ENCODE measurements around the gene ZNRD2. TPM values are rescaled to one million over a fixed set of nuclear protein-coding genes. Genes with fewer than 3 reads are reported as not detected.

The ZNRD2 gene
- total RNA-seq, 2 experiments from 2014 or later: 38.7 to 39.9 TPM

DNA sequence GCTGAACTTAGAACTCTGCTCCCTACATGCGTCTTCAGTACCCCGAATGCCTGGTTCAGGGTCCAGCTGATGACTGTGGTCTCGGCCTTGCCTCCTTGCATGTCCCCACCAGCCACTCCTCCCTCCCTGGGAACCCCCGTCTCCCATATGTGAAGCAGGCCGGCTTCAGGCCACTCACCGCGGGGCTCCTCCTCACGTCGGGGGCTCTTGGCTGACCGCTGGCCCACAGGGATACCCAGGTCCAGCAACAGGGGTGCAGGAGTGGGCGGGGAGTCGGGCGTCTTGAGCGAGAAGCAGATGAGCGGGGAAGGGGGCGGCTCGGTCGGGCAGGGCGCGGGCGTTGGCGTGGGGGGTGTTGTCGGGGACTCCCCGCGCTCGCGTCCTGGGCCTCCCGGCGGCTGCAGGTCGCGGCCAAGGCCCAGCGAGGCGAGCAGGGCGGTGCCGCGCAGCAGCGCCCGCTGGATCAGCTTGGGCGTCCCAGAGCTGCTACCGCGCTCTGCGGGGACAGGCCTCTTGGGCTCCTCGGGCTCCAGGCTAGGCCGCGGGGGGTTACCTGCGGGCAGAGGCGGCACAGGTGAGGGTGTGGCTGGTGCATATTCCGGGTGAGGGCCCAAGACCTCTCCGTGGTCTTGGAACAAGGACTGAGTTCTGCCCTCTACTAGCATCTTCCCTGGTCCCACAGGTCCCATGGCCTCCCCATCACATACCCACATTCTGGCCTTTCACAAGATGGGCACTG lies 29.1 kb downstream of the ZNRD2 start:
- Mint-ChIP-seq H3K27ac (no peak overlapping the region), H3K9me3 (no peaks in the 10 kb centered on the region), H3K4me1 (ENCODE audit: low read depth) (peaks cover 10% of the 10 kb centered on the region), H3K36me3 (ENCODE audit: low read depth) (peaks cover 48% of the 10 kb centered on the region), H3K4me3 (no peak overlapping the region), H3K27me3 (no peaks in the 10 kb centered on the region)
- H3K27me3 ChIP-seq (ENCODE audit: control insufficient read depth in 1 of 2, insufficient read depth in 2 of 2, low read length in 2 of 2): no peaks in the 10 kb centered on the region
- H3K36me3 ChIP-seq (ENCODE audit: insufficient read depth, low read length): peaks cover 43% of the 10 kb centered on the region
- peaks cover 16% of the 10 kb centered on the region for H3K4me1 ChIP-seq (ENCODE audit: insufficient read depth, low read length)
- no peak for ATAC-seq (ENCODE audit: poor library complexity)
- intact Hi-C loops (cut with DNase I, micrococcal nuclease): no loop called here
- no peak overlapping the region for H3K27ac ChIP-seq (ENCODE audit: low read depth in 1 of 2, low read length in 2 of 2)
- POLR2A ChIA-PET: no interaction called here
- DNase-seq: no peak
- TF ChIP-seq, protein P1, sequence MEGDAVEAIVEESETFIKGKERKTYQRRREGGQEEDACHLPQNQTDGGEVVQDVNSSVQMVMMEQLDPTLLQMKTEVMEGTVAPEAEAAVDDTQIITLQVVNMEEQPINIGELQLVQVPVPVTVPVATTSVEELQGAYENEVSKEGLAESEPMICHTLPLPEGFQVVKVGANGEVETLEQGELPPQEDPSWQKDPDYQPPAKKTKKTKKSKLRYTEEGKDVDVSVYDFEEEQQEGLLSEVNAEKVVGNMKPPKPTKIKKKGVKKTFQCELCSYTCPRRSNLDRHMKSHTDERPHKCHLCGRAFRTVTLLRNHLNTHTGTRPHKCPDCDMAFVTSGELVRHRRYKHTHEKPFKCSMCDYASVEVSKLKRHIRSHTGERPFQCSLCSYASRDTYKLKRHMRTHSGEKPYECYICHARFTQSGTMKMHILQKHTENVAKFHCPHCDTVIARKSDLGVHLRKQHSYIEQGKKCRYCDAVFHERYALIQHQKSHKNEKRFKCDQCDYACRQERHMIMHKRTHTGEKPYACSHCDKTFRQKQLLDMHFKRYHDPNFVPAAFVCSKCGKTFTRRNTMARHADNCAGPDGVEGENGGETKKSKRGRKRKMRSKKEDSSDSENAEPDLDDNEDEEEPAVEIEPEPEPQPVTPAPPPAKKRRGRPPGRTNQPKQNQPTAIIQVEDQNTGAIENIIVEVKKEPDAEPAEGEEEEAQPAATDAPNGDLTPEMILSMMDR (IDR thresholded peaks at IDR 0.05): no peak
- H3K4me3 ChIP-seq (ENCODE audit: low read length): no peak overlapping the region
- H3K9me3 ChIP-seq (ENCODE audit: control insufficient read depth in 1 of 2, insufficient read depth in 1 of 2, low read length in 2 of 2): no peaks in the 10 kb centered on the region
- CTCF ChIA-PET: no interaction called here

DNA sequence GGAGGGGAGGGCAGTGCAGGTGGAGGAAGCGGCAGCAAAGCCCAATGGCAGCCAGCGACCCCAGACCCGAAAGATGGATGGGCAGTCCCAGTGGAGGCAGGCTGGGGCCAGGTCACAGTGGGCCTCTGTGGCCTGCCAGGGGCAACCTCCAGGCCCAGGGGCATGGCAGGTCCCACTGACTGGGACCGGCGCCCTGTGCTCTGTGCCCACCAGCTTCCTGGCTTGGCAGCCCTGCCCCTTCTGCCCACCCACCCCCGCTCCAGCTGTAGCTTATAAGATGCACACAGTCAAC lies 29.6 kb downstream of the ZNRD2 start:
- H3K36me3 ChIP-seq (ENCODE audit: insufficient read depth, low read length): peaks cover 48% of the 10 kb centered on the region
- CTCF ChIA-PET: no interaction called here
- POLR2A ChIA-PET: no interaction called here
- H3K36me3 Mint-ChIP-seq (ENCODE audit: low read depth): peaks cover 51% of the 10 kb centered on the region
- H3K27ac ChIP-seq (ENCODE audit: low read depth in 1 of 2, low read length in 2 of 2): no peak overlapping the region
- H3K4me1 Mint-ChIP-seq (ENCODE audit: low read depth): peaks cover 8% of the 10 kb centered on the region
- no peaks in the 10 kb centered on the region for H3K27me3 Mint-ChIP-seq
- H3K4me3 Mint-ChIP-seq: no peak overlapping the region
- no peak for ATAC-seq (ENCODE audit: poor library complexity)
- intact Hi-C loops (cut with DNase I, micrococcal nuclease): no loop called here
- no peak for DNase-seq
- no peaks in the 10 kb centered on the region for H3K9me3 ChIP-seq (ENCODE audit: control insufficient read depth in 1 of 2, insufficient read depth in 1 of 2, low read length in 2 of 2)
- TF ChIP-seq, protein P1 (IDR thresholded peaks at IDR 0.05): no peak
- peaks cover 13% of the 10 kb centered on the region for H3K4me1 ChIP-seq (ENCODE audit: insufficient read depth, low read length)
- H3K27me3 ChIP-seq (ENCODE audit: control insufficient read depth in 1 of 2, insufficient read depth in 2 of 2, low read length in 2 of 2): no peaks in the 10 kb centered on the region
- H3K27ac Mint-ChIP-seq: no peak overlapping the region
- no peak overlapping the region for H3K4me3 ChIP-seq (ENCODE audit: low read length)
- H3K9me3 Mint-ChIP-seq: no peaks in the 10 kb centered on the region

DNA sequence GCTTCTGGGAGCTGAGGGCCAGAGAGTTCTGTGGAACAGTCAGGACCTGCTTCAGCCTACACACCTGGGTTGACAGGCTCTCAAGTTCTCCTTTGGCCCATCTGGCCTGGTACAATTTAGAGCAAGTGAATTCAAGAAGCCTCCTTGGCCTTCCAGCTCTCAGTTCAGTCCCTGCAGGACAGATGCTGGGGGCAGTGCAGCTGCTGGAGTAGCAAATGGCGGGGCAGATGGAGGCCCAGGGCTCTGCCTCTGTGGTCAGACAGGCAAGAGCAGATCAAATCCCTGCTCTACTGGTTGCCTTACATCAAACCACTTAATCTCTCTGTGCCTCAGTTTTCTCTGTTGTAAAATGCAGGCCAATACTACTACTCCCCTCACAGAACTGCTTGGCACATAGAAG lies 34.0 kb downstream of the ZNRD2 start:
- H3K4me3 ChIP-seq (ENCODE audit: low read length): no peak overlapping the region
- H3K36me3 ChIP-seq (ENCODE audit: insufficient read depth, low read length): peaks cover 65% of the 10 kb centered on the region
- ChIA-PET POLR2A (interaction anchor here (1.3 to 1.9 kb wide), 2 partner anchors 11 to 13 kb away, joined by 3 to 8 read pairs; partner anchors contain the start of gene PCNX3), CTCF (interaction anchor here (2.9 kb wide), 1 partner anchor 11 kb away, joined by 13 read pairs; no protein-coding TSS in a partner anchor)
- Mint-ChIP-seq H3K36me3 (ENCODE audit: low read depth) (peaks cover 69% of the 10 kb centered on the region), H3K27ac (no peak overlapping the region), H3K4me1 (ENCODE audit: low read depth) (peaks cover 5% of the 10 kb centered on the region), H3K9me3 (no peaks in the 10 kb centered on the region), H3K4me3 (no peak overlapping the region), H3K27me3 (no peaks in the 10 kb centered on the region)
- H3K4me1 ChIP-seq (ENCODE audit: insufficient read depth, low read length): peaks cover 3% of the 10 kb centered on the region
- ATAC-seq (ENCODE audit: poor library complexity) (no peak), DNase-seq (no peak)
- TF ChIP-seq, protein P1 (IDR thresholded peaks at IDR 0.05): no peak
- H3K27ac ChIP-seq (ENCODE audit: low read depth in 1 of 2, low read length in 2 of 2): no peak overlapping the region
- intact Hi-C loops (cut with DNase I, micrococcal nuclease): no loop called here
- no peaks in the 10 kb centered on the region for H3K27me3 ChIP-seq (ENCODE audit: control insufficient read depth in 1 of 2, insufficient read depth in 2 of 2, low read length in 2 of 2)
- H3K9me3 ChIP-seq (ENCODE audit: control insufficient read depth in 1 of 2, insufficient read depth in 1 of 2, low read length in 2 of 2): no peaks in the 10 kb centered on the region

Measured in CD4-positive, alpha-beta T cell (primary cell).